DND-41 (cell line): Measurements from ENCODE around the gene PROK2.

Source experiments
- ATAC-seq: fragments of 200-7000 bp; cut with Tn5 transposase; 3 replicates; pipeline ENCODE4 v1.9.1; 2021; ENCODE audit warnings: low read depth; ENCODE audit not compliant: insufficient read depth
- DNase-seq: peaks from one replicate; pipeline ENCODE4 v3.0.0-alpha.2; 2020
- H2AFZ ChIP-seq: 2 replicates; pipeline ENCODE4 v1.6.0; 2012; ENCODE audit warnings: low read depth, low read length
- H3K27ac ChIP-seq: 2 replicates; pipeline ENCODE4 v1.5.1; 2012; ENCODE audit warnings: low read length, inconsistent platforms
- H3K27me3 ChIP-seq: fragments of 200-600 bp; sonication (generic); 2 replicates; pipeline ENCODE4 v1.6.0; 2012; ENCODE audit warnings: low read length, mild to moderate bottlenecking, inconsistent platforms; ENCODE audit not compliant: insufficient read depth, poor library complexity
- H3K36me3 ChIP-seq: 2 replicates; pipeline ENCODE4 v1.5.1; 2012; ENCODE audit warnings: low read length, inconsistent platforms; ENCODE audit not compliant: insufficient read depth
- H3K4me1 ChIP-seq: 2 replicates; pipeline ENCODE4 v1.5.1; 2012; ENCODE audit warnings: mild to moderate bottlenecking, low read length; ENCODE audit not compliant: insufficient read depth
- H3K4me2 ChIP-seq: 2 replicates; pipeline ENCODE4 v1.6.0; 2012; ENCODE audit warnings: mild to moderate bottlenecking, moderate library complexity, low read length, inconsistent platforms; ENCODE audit not compliant: insufficient read depth
- H3K4me3 ChIP-seq, 2 experiments: fragments of 200-600 bp in 1 of 2; shearing (Covaris generic) in 1 of 2; 2 replicates each; pipeline ENCODE4 v1.5.1; 2012 to 2016; ENCODE audit warnings: inconsistent platforms in 2 of 2, low read length in 2 of 2, mild to moderate bottlenecking in 2 of 2, low read depth in 1 of 2, moderate library complexity in 1 of 2
- H3K79me2 ChIP-seq: 2 replicates; pipeline ENCODE4 v1.6.0; 2012; ENCODE audit warnings: low read length, inconsistent platforms; ENCODE audit not compliant: insufficient read depth
- H3K9ac ChIP-seq: 2 replicates; pipeline ENCODE4 v1.6.0; 2012; ENCODE audit warnings: low read depth, mild to moderate bottlenecking, inconsistent platforms, low read length, moderate library complexity
- H3K9me3 ChIP-seq: 2 replicates; pipeline ENCODE4 v1.5.1; 2012; ENCODE audit warnings: low read length, moderate library complexity, mild to moderate bottlenecking, inconsistent platforms; ENCODE audit not compliant: insufficient read depth, severe bottlenecking
- H4K20me1 ChIP-seq: 2 replicates; pipeline ENCODE4 v1.6.0; 2012; ENCODE audit warnings: low read length; ENCODE audit not compliant: insufficient read depth
- CTCF ChIP-seq: IDR thresholded peaks from 2 replicates; pipeline ENCODE4 v1.5.1; 2012; ENCODE audit warnings: borderline replicate concordance, low read length, moderate library complexity, mild to moderate bottlenecking; ENCODE audit not compliant: poor library complexity, severe bottlenecking; ENCODE audit errors: extremely low read depth
- EZH2 ChIP-seq: IDR thresholded peaks from 3 replicates; pipeline ENCODE4 v1.6.1; 2012; ENCODE audit warnings: borderline replicate concordance, low read depth, mild to moderate bottlenecking, moderate library complexity, low read length, inconsistent platforms; ENCODE audit not compliant: severe bottlenecking

Gene PROK2

GRCh38 chr3:71733319-71733718, 51.6 kb downstream of the PROK2 start:
- no peak overlapping the region for H3K4me2 ChIP-seq
- H4K20me1 ChIP-seq, result no peaks in the 10 kb centered on the region
- H3K36me3 ChIP-seq, result no peaks in the 10 kb centered on the region
- DNase-seq (no peak), ATAC-seq (no peak)
- H3K9me3 ChIP-seq, result no peaks in the 10 kb centered on the region
- no peaks in the 10 kb centered on the region for H3K79me2 ChIP-seq
- H3K27me3 ChIP-seq, result peaks cover 4% of the 10 kb centered on the region
- no peak overlapping the region for H3K27ac ChIP-seq
- H2AFZ ChIP-seq, result no peak overlapping the region
- no peak overlapping the region for H3K9ac ChIP-seq
- no peak overlapping the region for H3K4me3 ChIP-seq
- peaks cover 8% of the 10 kb centered on the region for H3K4me1 ChIP-seq
- no peak for TF ChIP-seq EZH2
- no peak for TF ChIP-seq CTCF

DNA sequence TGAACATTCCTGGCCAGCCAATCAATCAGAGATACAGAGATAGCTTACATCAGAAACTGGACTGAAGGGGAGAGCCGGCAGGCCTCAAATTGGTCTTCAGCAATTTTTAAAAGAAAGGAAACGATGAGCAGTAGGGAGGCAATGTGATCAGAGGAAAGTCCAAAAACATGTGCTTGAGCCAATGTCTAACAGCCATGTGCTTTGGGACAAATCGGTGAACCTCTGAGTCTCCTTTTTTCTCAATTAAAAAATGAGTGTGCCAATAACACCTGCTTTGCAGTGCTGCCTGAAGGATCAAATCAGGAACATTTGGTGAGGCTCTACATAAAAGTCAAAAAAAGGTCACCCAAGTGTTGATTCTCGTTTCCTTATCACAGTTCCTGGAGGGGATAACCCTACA, 52.3 kb downstream of the PROK2 start:
- H3K9me3 ChIP-seq, result no peaks in the 10 kb centered on the region
- no peak overlapping the region for H3K27ac ChIP-seq
- H2AFZ ChIP-seq, result no peak overlapping the region
- DNase-seq, result no peak
- peaks cover 8% of the 10 kb centered on the region for H3K4me1 ChIP-seq
- TF ChIP-seq EZH2 (no peak), CTCF (no peak)
- H3K36me3 ChIP-seq, result no peaks in the 10 kb centered on the region
- no peak overlapping the region for H3K9ac ChIP-seq
- H3K27me3 ChIP-seq, result no peaks in the 10 kb centered on the region
- no peak for ATAC-seq
- H3K4me2 ChIP-seq, result no peak overlapping the region
- no peaks in the 10 kb centered on the region for H3K79me2 ChIP-seq
- no peak overlapping the region for H3K4me3 ChIP-seq
- H4K20me1 ChIP-seq, result no peaks in the 10 kb centered on the region

GRCh38 chr3:71728632-71729342, 56.2 kb downstream of the PROK2 start:
- H3K36me3 ChIP-seq, result no peaks in the 10 kb centered on the region
- H3K4me3 ChIP-seq, result no peak overlapping the region
- ATAC-seq, result no peak
- H3K27me3 ChIP-seq, result peaks cover 30% of the 10 kb centered on the region
- no peaks in the 10 kb centered on the region for H3K9me3 ChIP-seq
- peaks cover 31% of the 10 kb centered on the region for H3K4me1 ChIP-seq
- H3K27ac ChIP-seq, result no peak overlapping the region
- no peak overlapping the region for H3K9ac ChIP-seq
- DNase-seq, result peak; percentile 18
- no peak overlapping the region for H2AFZ ChIP-seq
- no peak overlapping the region for H3K4me2 ChIP-seq
- H3K79me2 ChIP-seq, result no peaks in the 10 kb centered on the region
- H4K20me1 ChIP-seq, result peaks cover 5% of the 10 kb centered on the region; the same call in 1 of the 2 replicates
- no peak for TF ChIP-seq CTCF
- TF ChIP-seq EZH2, result no peak
